Stimulated activated CD8-positive, alpha-beta memory T cell treated with anti-CD3 and anti-CD28 coated beads, Interleukin-2, amount 100 ng/mL, for 48 hours (primary cell): Measurements from ENCODE around the gene TTC9C.
A peak's percentile ranks its signal among the peaks of the same experiment; 100 is the strongest.
"Not testable (repeated sequence)": the region's sequence is repeated elsewhere in the genome, so short reads cannot be mapped to it uniquely, and the experiment has no call there.

Experiments
- DNase-seq, 2 donors: peaks; one replicate each; pipeline ENCODE4 v3.0.0-alpha.2; 2020; ENCODE audit warnings: low read depth in 2 of 2

The TTC9C gene

GRCh38 chr11:62752177-62752785, 24.0 kb downstream of the TTC9C start:
- DNase-seq: no peak

GRCh38 chr11:62752994-62753735, 24.9 kb downstream of the TTC9C start:
- DNase-seq: no peak

DNA sequence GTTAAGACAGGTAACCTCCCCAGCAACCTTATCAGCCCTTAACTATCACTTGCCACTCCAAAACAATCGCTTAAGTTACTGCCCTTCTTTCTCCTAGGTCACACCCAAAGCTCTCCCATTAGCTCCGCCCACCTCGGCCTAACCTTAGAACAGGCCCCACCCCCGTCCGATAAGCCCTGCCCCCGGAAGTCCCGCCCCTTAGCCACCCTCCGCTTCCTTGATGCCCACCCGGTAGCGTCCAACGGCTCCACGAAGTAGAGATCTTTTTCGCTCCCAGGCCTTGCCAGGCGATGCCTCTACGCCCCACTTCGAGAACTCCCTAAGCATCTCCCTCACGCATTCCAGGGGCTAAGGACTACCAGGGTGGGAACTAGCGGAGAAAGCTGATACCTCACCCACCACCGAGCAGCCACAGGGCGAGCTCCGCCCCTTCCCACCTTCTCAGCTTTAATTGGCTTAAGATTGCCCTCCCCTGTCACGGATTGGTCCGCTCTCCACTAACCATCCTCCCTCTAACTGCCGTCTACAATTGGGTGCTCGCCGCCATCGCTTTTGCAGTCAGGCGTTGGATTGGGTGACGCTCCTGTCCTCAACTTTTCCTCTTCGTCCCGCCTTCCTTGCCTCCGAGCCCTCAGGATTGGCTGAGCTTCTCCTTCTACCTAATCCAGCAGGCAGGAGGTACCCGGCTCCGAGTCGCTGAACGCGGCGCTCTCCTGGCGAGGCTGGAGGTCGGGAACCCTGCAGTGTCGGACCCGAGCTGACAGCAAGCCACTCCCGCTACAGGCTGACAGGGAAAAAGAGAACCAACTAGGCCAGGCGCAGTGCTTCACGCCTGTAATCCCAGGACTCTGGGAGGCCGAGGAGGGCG, 25.7 kb downstream of the TTC9C start, which contains the start of gene ZBTB3:
TSS of gene ZBTB3 (minus strand) at position 425 of the 868 bp plus-strand sequence. CDS start 496 bp downstream, outside the sequence.
- peak; percentile 92 to 96 for DNase-seq

- DNase-seq: no peak
Measured at GRCh38 chr11:62755086-62755615, 26.9 kb downstream of the TTC9C start.

DNA sequence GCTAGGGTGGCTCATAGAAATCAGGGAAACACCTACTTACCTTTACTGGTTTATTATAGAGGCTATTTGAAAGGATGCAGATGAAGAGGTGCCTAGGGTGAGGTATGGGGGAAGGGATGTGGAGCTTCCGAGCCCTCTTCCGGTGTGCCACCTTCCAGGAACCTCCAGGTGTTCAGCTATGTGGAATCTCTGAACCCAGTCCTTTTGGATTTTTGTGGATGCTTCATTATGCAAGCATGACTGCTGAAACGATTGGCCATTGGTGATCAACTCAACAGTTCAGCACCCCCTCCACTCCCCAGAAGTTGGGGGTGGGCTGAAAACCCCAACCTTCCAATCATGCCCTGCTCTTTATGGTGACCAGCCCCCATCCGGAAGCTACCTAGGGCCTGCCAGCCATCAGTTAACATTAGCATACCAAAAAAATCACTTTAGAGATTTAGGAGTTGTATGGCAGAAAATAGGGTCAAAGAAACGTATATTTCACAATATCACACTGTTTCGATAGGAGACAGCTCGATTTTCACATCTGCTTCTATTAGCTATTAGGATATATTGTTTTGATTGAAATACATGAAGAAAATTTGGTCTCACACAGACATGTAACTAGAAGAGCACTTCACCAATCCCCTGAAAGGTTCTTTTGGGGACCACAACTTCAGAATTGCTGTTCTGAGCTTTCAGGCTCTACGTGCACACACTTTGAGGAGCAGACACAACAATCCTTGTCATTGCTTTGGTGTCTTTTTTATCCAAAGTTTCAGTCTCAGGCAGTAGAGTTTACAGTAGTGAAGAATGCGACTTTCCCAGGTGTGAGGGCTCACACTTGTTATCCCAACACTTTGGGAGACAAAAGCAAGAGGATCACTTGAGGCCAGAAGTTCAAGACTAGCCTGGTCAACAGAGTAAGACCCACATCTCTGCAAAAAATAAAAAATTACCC, 29.8 kb downstream of the TTC9C start:
- no peak for DNase-seq

- not testable (repeated sequence) for DNase-seq
Measured at GRCh38 chr11:62760867-62761227, 32.6 kb downstream of the TTC9C start.

DNA sequence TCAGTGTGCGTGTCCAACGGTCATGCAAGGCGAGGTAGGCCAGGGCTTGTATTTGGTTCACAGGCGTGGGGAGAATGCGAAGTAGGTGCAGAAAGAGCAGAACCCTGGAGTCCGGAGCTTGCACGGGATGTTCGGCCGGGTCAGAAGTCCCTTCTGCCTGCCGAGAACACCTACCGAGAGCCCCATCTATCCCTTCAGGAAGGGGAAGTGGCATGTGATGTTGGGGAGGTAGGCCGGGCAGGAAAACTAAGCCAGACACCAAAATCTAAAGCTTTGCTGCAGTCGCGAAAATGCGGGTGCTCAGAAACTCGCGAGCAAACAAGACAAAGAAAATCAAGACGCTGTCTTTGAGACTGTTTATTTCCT, 42.5 kb downstream of the TTC9C start:
- no peak for DNase-seq

DNA sequence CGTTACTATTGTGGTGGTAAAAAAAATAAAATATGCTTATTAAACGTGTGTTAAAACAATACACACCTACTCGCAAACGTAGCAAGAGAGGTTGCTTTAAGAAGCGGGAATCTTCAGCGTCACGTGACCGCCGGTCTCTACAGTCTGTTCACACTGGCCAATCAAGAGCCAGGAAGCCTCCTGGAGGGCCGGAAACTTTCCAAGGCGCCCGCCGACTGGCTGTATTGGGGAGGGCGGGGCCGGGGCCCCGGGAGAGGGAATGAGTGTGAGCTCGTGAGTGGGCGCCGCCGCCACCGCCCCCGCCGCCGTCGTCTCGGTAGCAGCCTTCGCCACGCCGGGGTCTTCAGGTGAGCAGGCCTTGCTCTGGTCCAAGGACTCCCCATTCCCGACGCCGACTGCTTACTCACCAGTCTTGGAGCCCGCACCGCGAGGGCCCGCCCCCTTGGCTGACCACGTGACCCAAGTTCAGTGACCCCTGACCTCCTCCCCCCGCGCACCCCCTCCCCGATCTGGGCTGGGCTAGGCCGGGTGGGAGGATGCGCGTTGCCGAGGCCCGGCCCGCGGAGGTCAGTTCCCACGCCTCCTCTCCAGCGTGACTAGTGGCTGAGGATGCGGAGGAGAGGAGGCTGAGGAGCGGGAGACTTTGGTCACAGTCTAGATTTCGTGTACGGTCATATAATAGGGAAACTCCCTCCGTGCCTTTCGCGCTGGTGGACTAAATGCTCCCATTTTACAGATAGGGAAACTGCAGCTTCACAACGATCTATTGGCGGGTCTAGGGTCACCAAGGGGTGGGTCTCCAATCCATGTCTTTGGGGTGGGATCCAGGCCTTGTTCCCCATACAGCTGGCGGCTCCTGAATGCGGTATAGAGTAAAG, 43.1 kb downstream of the TTC9C start, which contains the start of gene TAF6L:
TSS of gene TAF6L (plus strand) at position 253 of the 878 bp plus-strand sequence. CDS start 4,388 bp downstream, outside the sequence.
- peak; percentile 95 for DNase-seq

DNA sequence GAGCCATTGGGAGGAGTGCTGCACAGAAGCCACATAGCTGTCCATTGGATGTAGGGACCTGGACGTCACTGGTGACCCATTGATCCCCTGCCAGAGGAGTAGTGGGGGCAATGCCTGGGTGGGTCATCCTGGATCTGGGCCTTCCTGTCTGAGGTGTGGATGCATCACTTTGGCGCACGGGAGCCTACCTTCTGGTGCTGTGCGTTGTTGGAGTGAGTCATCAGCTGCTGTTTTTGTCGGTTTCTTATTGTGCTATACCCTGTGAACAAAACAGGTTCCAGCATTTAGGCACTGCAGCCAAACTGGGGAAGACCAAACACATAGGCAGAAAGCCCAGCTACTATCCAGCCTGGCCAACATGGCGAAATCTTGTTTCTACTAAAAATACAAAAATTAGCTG, 46.1 kb downstream of the TTC9C start:
- no peak for DNase-seq

DNA sequence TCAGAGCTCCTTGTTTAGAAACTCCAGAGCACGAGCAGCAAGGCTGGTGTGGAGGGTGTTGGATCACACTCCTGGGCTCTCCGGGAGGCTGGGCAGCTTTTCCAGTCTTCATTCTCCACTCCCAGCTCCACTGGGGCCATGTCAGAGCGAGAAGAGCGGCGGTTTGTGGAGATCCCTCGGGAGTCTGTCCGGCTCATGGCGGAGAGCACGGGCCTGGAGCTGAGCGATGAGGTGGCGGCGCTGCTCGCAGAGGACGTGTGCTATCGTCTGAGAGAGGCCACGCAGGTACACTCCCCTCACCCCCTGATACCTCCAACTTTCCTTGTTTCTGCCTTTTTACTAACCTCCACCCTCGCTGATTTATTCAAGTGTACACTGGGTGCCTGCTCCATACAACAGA, 47.4 kb downstream of the TTC9C start:
- no peak for DNase-seq

- DNase-seq: no peak
Measured at GRCh38 chr11:62777389-62777788, 49.1 kb downstream of the TTC9C start.

GRCh38 chr11:62778441-62778840, 50.2 kb downstream of the TTC9C start:
- DNase-seq: no peak

GRCh38 chr11:62782753-62783152, 54.5 kb downstream of the TTC9C start:
- DNase-seq: no peak

- DNase-seq: peak; percentile 80 to 84
Measured at GRCh38 chr11:62786318-62787004, 58.2 kb downstream of the TTC9C start.

DNA sequence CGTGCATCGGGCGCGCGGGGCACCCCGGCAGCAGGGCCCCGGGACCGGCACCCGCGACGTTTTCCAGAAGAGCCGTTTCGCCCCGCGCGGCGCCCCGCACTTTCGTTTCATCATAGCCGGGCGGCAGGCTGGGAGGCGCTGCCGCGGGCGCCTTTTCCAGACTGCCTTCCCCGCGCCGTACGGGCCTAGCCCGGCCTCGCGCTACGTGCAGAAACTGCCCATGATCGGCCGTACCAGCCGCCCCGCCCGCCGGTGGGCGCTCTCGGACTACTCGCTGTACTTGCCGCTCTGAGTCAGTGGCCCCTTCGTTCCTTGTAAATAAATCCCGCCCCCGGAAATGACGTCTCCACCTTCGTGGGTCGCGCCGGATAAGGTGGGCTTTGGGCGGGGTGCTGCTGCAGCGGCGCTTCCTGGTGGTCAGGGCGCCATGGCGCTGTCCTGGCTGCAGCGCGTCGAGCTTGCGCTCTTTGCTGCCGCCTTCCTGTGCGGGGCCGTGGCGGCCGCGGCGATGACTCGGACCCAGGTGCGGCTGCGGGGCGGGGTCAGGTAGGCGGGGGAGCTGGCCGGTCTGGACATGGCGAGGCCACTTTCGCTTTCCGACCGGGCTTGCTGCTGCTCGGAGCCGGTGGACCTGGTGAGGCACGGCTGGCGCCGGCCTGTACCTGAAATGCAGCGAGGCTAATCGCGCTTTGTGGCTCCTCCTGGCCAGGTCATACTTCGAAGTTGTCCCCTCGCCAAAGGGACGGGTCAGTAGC, 58.9 kb downstream of the TTC9C start, which contains the start of gene TMEM179B:
TSS of gene TMEM179B (plus strand) at position 398 of the 755 bp plus-strand sequence. CDS start at position 428, 30 bp downstream.
- DNase-seq: peak; percentile 97 to 99
